ENCODE results near the gene TMEM143. TPM values are rescaled to one million over a fixed set of nuclear protein-coding genes. Genes with fewer than 3 reads are reported as not detected.
A peak's percentile ranks its signal among the peaks of the same experiment; 100 is the strongest.
"Not testable (repeated sequence)": the region's sequence is repeated elsewhere in the genome, so short reads cannot be mapped to it uniquely, and the experiment has no call there.

Gene TMEM143
- total RNA-seq, 1 experiment from 2014 or later, result 2.4 TPM

- DNase-seq (ENCODE audit: extremely low read depth, low read depth), result peak; percentile 91
These were observed 30.9 kb downstream of the TMEM143 start for GRCh38 chr19:48332662-48333466.

- DNase-seq (ENCODE audit: extremely low read depth, low read depth), result no peak
These were observed 31.4 kb downstream of the TMEM143 start for GRCh38 chr19:48332351-48332661.

GRCh38 chr19:48330012-48330681, 33.6 kb downstream of the TMEM143 start:
- DNase-seq (ENCODE audit: extremely low read depth, low read depth), result no peak

GRCh38 chr19:48329167-48329891, 34.4 kb downstream of the TMEM143 start:
- no peak for DNase-seq (ENCODE audit: extremely low read depth, low read depth)

GRCh38 chr19:48325265-48325910, 38.4 kb downstream of the TMEM143 start, which contains the start of gene EMP3:
TSS of gene EMP3 (plus strand) at chr19:48325552. CDS start at chr19:48326845, 1,293 bp downstream.
- DNase-seq (ENCODE audit: extremely low read depth, low read depth), result peak; percentile 71

GRCh38 chr19:48321622-48322591, 41.8 kb downstream of the TMEM143 start:
- peak; percentile 95 for DNase-seq (ENCODE audit: extremely low read depth, low read depth)

GRCh38 chr19:48321372-48321621, 42.4 kb downstream of the TMEM143 start:
- peak; percentile 95 for DNase-seq (ENCODE audit: extremely low read depth, low read depth)

- DNase-seq (ENCODE audit: extremely low read depth, low read depth), result peak; percentile 70
These were observed 43.8 kb downstream of the TMEM143 start for GRCh38 chr19:48319647-48320541.

- DNase-seq (ENCODE audit: extremely low read depth, low read depth), result no peak
These were observed 45.3 kb downstream of the TMEM143 start for GRCh38 chr19:48318286-48318987.

- not testable (repeated sequence) for DNase-seq (ENCODE audit: extremely low read depth, low read depth)
These were observed 46.1 kb downstream of the TMEM143 start for GRCh38 chr19:48317708-48317960.

GRCh38 chr19:48315712-48316111, 48.0 kb downstream of the TMEM143 start:
- no peak for DNase-seq (ENCODE audit: extremely low read depth, low read depth)

GRCh38 chr19:48311384-48311783, 52.4 kb downstream of the TMEM143 start:
- no peak for DNase-seq (ENCODE audit: extremely low read depth, low read depth)

- no peak for DNase-seq (ENCODE audit: extremely low read depth, low read depth)
These were observed 53.5 kb downstream of the TMEM143 start for GRCh38 chr19:48310227-48310626.

- not testable (repeated sequence) for DNase-seq (ENCODE audit: extremely low read depth, low read depth)
These were observed 54.0 kb downstream of the TMEM143 start for GRCh38 chr19:48309731-48310130.

GRCh38 chr19:48308631-48309586, 54.8 kb downstream of the TMEM143 start:
- no peak for DNase-seq (ENCODE audit: extremely low read depth, low read depth)

- DNase-seq (ENCODE audit: extremely low read depth, low read depth), result no peak
These were observed 59.9 kb downstream of the TMEM143 start for GRCh38 chr19:48303866-48304265.

- no peak for DNase-seq (ENCODE audit: extremely low read depth, low read depth)
These were observed 60.4 kb downstream of the TMEM143 start for GRCh38 chr19:48303367-48303766.

GRCh38 chr19:48302600-48302959, 61.2 kb downstream of the TMEM143 start:
- DNase-seq (ENCODE audit: extremely low read depth, low read depth), result no peak
